PC-3 (cell line): ENCODE results near the gene RIPOR2.

Source experiments
- CTCF ChIP-seq: fragments of 300-600 bp; sonication (generic); conservative IDR thresholded peaks from 2 replicates; pipeline ENCODE4 v1.5.1; 2017; ENCODE audit warnings: antibody characterized with exemption, low read depth, mild to moderate bottlenecking, low read length
- EZH2phosphoT487 ChIP-seq: fragments of 300-600 bp; sonication (generic); IDR thresholded peaks from 2 replicates; pipeline ENCODE4 v1.6.1; 2018; ENCODE audit warnings: mild to moderate bottlenecking, antibody characterized with exemption, low read length, borderline replicate concordance

GRCh38 chr6:24888715-24889370, 46.9 kb downstream of the RIPOR2 start:
- TF ChIP-seq CTCF (no peak), EZH2phosphoT487 (no peak)
